Lower lobe of right lung (tissue), 2 donors: ENCODE measurements around the gene ZSWIM3. TPM values are rescaled to one million over a fixed set of nuclear protein-coding genes. Genes with fewer than 3 reads are reported as not detected.

Experiments
- ATAC-seq, 2 donors: fragments of 200-7000 bp; cut with Tn5 transposase; one replicate each; pipeline ENCODE4 v1.9.1; 2020 to 2022; ENCODE audit warnings: mild to moderate bottlenecking in 2 of 2, moderate library complexity in 2 of 2
- DNase-seq: peaks from one replicate; pipeline ENCODE4 v3.0.0-alpha.2; 2020
- H3K27ac ChIP-seq: fragments of 200-600 bp; one replicate; pipeline ENCODE4 v1.8.0; 2022
- H3K27me3 ChIP-seq: fragments of 200-600 bp; one replicate; pipeline ENCODE4 v1.8.0; 2022; ENCODE audit warnings: low read depth
- H3K36me3 ChIP-seq: fragments of 200-600 bp; one replicate; pipeline ENCODE4 v1.8.0; 2022; ENCODE audit warnings: mild to moderate bottlenecking
- H3K4me1 ChIP-seq: fragments of 200-600 bp; one replicate; pipeline ENCODE4 v1.8.0; 2022
- H3K4me3 ChIP-seq: fragments of 200-600 bp; one replicate; pipeline ENCODE4 v1.8.0; 2022; ENCODE audit warnings: mild to moderate bottlenecking
- H3K9me3 ChIP-seq: fragments of 200-600 bp; one replicate; pipeline ENCODE4 v1.8.0; 2022
- CTCF ChIP-seq: fragments of 200-600 bp; IDR thresholded peaks from one replicate; pipeline ENCODE4 v1.8.0; 2022; ENCODE audit warnings: antibody characterized with exemption, mild to moderate bottlenecking
- intact Hi-C: fragments of 100-400 bp; cut with DNase I; formaldehyde crosslinking; loops from one replicate; pipeline ENCODE4 v1.11.0; 2022
- total RNA-seq: library from RNA; stranded (reverse); fragmentation: NEBNext Ultra II Directional; extraction: Animal tissue kit (Norgen Biotek cat#: 25700); gene quantifications from one replicate; pipeline ENCODE4 v1.2.1, GENCODE V29; 2021
- donor health status: DM: no; HTN: yes; CAD: no; lungs with severe emphysema.

ZSWIM3 gene
- total RNA-seq, 1 donor from 2014 or later: 3.0 TPM

GRCh38 chr20:45840700-45841198 lies 16.7 kb upstream of the ZSWIM3 start:
- intact Hi-C loops: no loop called here
- DNase-seq (no peak), ATAC-seq (peak in 1 of 2 donors; percentile 7)
- TF ChIP-seq CTCF: no peak
- peaks cover 10% of the 10 kb centered on the region for H3K4me1 ChIP-seq
- H3K9me3 ChIP-seq: no peaks in the 10 kb centered on the region
- no peaks in the 10 kb centered on the region for H3K27me3 ChIP-seq
- H3K27ac ChIP-seq: no peak overlapping the region
- peaks cover 65% of the 10 kb centered on the region for H3K36me3 ChIP-seq
- H3K4me3 ChIP-seq: no peak overlapping the region

GRCh38 chr20:45841407-45842129 lies 15.8 kb upstream of the ZSWIM3 start:
- intact Hi-C loops: no loop called here
- Histone ChIP-seq H3K27me3 (no peaks in the 10 kb centered on the region), H3K36me3 (peaks cover 73% of the 10 kb centered on the region), H3K9me3 (no peaks in the 10 kb centered on the region), H3K27ac (no peak overlapping the region), H3K4me1 (peaks cover 4% of the 10 kb centered on the region), H3K4me3 (no peak overlapping the region)
- no peak for ATAC-seq
- no peak for DNase-seq
- TF ChIP-seq CTCF: no peak

DNA sequence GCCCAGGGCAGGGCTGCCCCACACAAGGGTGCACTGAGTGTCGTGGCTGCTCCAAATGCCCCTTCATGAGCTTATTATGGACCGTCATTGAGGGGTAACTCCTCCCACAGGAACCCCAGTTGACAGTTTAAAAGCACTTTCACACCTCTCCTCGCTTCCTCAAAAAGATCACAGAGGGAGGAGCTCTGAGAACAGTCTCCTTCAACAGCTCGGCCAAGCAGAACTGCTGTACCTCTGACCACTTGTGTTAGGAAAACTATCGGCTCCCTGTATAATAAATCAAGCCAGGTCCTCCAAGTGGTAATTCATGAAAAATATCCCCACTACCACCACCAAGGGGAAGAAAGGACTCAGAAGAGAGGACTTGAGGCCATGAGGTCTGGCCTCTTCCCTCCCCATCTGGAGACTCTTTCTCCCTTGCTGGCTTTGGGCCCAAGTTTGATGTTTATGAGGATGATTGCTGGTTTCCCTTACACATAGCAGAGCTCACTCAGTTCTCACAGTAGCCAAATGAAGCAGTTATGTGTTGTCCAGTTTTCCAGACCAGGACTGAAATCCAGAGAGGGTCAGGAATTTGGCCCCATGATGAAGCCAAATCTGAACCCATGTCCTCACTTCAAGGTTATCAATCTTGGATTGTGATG lies 15.1 kb upstream of the ZSWIM3 start:
- Histone ChIP-seq H3K27ac (no peak overlapping the region), H3K9me3 (no peaks in the 10 kb centered on the region), H3K27me3 (no peaks in the 10 kb centered on the region), H3K36me3 (peaks cover 80% of the 10 kb centered on the region), H3K4me3 (no peak overlapping the region), H3K4me1 (no peaks in the 10 kb centered on the region)
- DNase-seq: no peak
- intact Hi-C loops: no loop called here
- ATAC-seq: peak in 1 of 2 donors; percentile 22
- no peak for TF ChIP-seq CTCF

GRCh38 chr20:45843506-45843905 lies 13.9 kb upstream of the ZSWIM3 start:
- no peak for DNase-seq
- ATAC-seq: no peak
- intact Hi-C loops: no loop called here
- no peak overlapping the region for H3K4me3 ChIP-seq
- no peaks in the 10 kb centered on the region for H3K27me3 ChIP-seq
- H3K9me3 ChIP-seq: no peaks in the 10 kb centered on the region
- no peak for TF ChIP-seq CTCF
- H3K36me3 ChIP-seq: peaks cover 88% of the 10 kb centered on the region
- H3K4me1 ChIP-seq: no peaks in the 10 kb centered on the region
- H3K27ac ChIP-seq: no peak overlapping the region

GRCh38 chr20:45845452-45845851 lies 12.0 kb upstream of the ZSWIM3 start:
- TF ChIP-seq CTCF: no peak
- intact Hi-C loops: no loop called here

More at GRCh38 chr20:45845452-45845851, 12.0 kb upstream of the ZSWIM3 start:
- Histone ChIP-seq H3K36me3 (peaks cover 81% of the 10 kb centered on the region), H3K4me3 (no peak overlapping the region), H3K9me3 (no peaks in the 10 kb centered on the region), H3K4me1 (no peaks in the 10 kb centered on the region), H3K27ac (no peak overlapping the region), H3K27me3 (no peaks in the 10 kb centered on the region)
- no peak for DNase-seq
- ATAC-seq: no peak
